SK-N-MC (cell line): ENCODE data around the gene BRI3BP.

Experiments used
- DNase-seq: peaks from one replicate; pipeline ENCODE4 v3.0.0-alpha.2; 2011; ENCODE audit warnings: low read depth, low spot score
- H3K27ac ChIP-seq: fragments of 200-600 bp; sonication (generic); 2 replicates; pipeline ENCODE4 v1.5.1; 2016; ENCODE audit warnings: mixed run types
- H3K36me3 ChIP-seq: fragments of 200-600 bp; sonication (generic); 2 replicates; pipeline ENCODE4 v1.6.1; 2017; ENCODE audit warnings: antibody characterized with exemption, low read length, mixed read lengths; ENCODE audit not compliant: insufficient read depth
- H3K4me3 ChIP-seq: fragments of 200-600 bp; sonication (generic); 2 replicates; pipeline ENCODE4 v1.5.1; 2016
- H3K9ac ChIP-seq: fragments of 200-600 bp; sonication (generic); 2 replicates; pipeline ENCODE4 v1.8.0; 2017; ENCODE audit warnings: mixed run types, mixed read lengths; ENCODE audit not compliant: insufficient read length
- H3K9me3 ChIP-seq: fragments of 200-600 bp; sonication (generic); 2 replicates; pipeline ENCODE4 v1.6.1; 2017; ENCODE audit warnings: low read depth, mild to moderate bottlenecking, antibody characterized with exemption, low read length, moderate library complexity, mixed read lengths
- EZH2 ChIP-seq: fragments of 200-600 bp; sonication (generic); IDR thresholded peaks from one replicate; pipeline ENCODE4 v1.6.1; 2017; ENCODE audit warnings: antibody characterized with exemption
- FOXP2 ChIP-seq: optimal IDR thresholded peaks from 2 replicates; pipeline ENCODE3; 2011; ENCODE audit warnings: mild to moderate bottlenecking, moderate library complexity; ENCODE audit not compliant: insufficient read depth; ENCODE audit errors: extremely low read length, control extremely low read depth
- POLR2AphosphoS5 ChIP-seq: IDR thresholded peaks from 2 replicates; pipeline ENCODE4 v1.6.1; 2012; ENCODE audit warnings: mild to moderate bottlenecking, low read depth, low read length, borderline replicate concordance

Gene BRI3BP

GRCh38 chr12:125032466-125033152, 39.2 kb downstream of the BRI3BP start:
- no peak overlapping the region for H3K9ac ChIP-seq
- no peak overlapping the region for H3K27ac ChIP-seq
- no peaks in the 10 kb centered on the region for H3K36me3 ChIP-seq
- H3K9me3 ChIP-seq, result no peaks in the 10 kb centered on the region
- TF ChIP-seq EZH2, result no peak
- no peak for TF ChIP-seq POLR2AphosphoS5
- no peak for TF ChIP-seq FOXP2
- no peak overlapping the region for H3K4me3 ChIP-seq
- DNase-seq, result no peak

GRCh38 chr12:125033288-125033687, 39.8 kb downstream of the BRI3BP start:
- no peak for DNase-seq
- no peak overlapping the region for H3K4me3 ChIP-seq
- H3K9ac ChIP-seq, result no peak overlapping the region
- no peak overlapping the region for H3K27ac ChIP-seq
- no peaks in the 10 kb centered on the region for H3K36me3 ChIP-seq
- no peaks in the 10 kb centered on the region for H3K9me3 ChIP-seq
- TF ChIP-seq FOXP2, result no peak
- TF ChIP-seq EZH2, result no peak
- no peak for TF ChIP-seq POLR2AphosphoS5

GRCh38 chr12:125038976-125039625, 45.7 kb downstream of the BRI3BP start:
- Histone ChIP-seq H3K36me3 (no peaks in the 10 kb centered on the region), H3K9me3 (no peaks in the 10 kb centered on the region), H3K27ac (no peak overlapping the region), H3K9ac (no peak overlapping the region), H3K4me3 (no peak overlapping the region)
- no peak for TF ChIP-seq POLR2AphosphoS5
- TF ChIP-seq EZH2, result no peak
- no peak for TF ChIP-seq FOXP2
- DNase-seq, result no peak

GRCh38 chr12:125049093-125049458, 55.6 kb downstream of the BRI3BP start:
- no peak for DNase-seq
- no peak overlapping the region for H3K9ac ChIP-seq
- TF ChIP-seq EZH2 (no peak), FOXP2 (no peak), POLR2AphosphoS5 (no peak)
- no peak overlapping the region for H3K27ac ChIP-seq
- no peaks in the 10 kb centered on the region for H3K36me3 ChIP-seq
- no peaks in the 10 kb centered on the region for H3K9me3 ChIP-seq
- no peak overlapping the region for H3K4me3 ChIP-seq

- H3K9ac ChIP-seq, result no peak overlapping the region
- no peak overlapping the region for H3K27ac ChIP-seq
- TF ChIP-seq POLR2AphosphoS5, result no peak
- no peak for TF ChIP-seq FOXP2
- TF ChIP-seq EZH2, result no peak
- no peaks in the 10 kb centered on the region for H3K36me3 ChIP-seq
- no peak for DNase-seq
- no peaks in the 10 kb centered on the region for H3K9me3 ChIP-seq
- H3K4me3 ChIP-seq, result no peak overlapping the region
These were observed 57.0 kb downstream of the BRI3BP start for GRCh38 chr12:125050446-125050845.

GRCh38 chr12:125050868-125051267, 57.4 kb downstream of the BRI3BP start:
- TF ChIP-seq FOXP2 (no peak), EZH2 (no peak), POLR2AphosphoS5 (no peak)
- no peak overlapping the region for H3K4me3 ChIP-seq
- H3K27ac ChIP-seq, result no peak overlapping the region
- no peaks in the 10 kb centered on the region for H3K36me3 ChIP-seq
- DNase-seq, result no peak
- no peaks in the 10 kb centered on the region for H3K9me3 ChIP-seq
- no peak overlapping the region for H3K9ac ChIP-seq

GRCh38 chr12:125053821-125054220, 60.4 kb downstream of the BRI3BP start:
- no peak overlapping the region for H3K27ac ChIP-seq
- no peak overlapping the region for H3K9ac ChIP-seq
- DNase-seq, result no peak
- no peaks in the 10 kb centered on the region for H3K36me3 ChIP-seq
- TF ChIP-seq POLR2AphosphoS5, result no peak
- TF ChIP-seq FOXP2, result no peak
- TF ChIP-seq EZH2, result no peak
- H3K9me3 ChIP-seq, result no peaks in the 10 kb centered on the region
- H3K4me3 ChIP-seq, result no peak overlapping the region

- no peak for DNase-seq
- Histone ChIP-seq H3K36me3 (no peaks in the 10 kb centered on the region), H3K4me3 (no peak overlapping the region), H3K27ac (no peak overlapping the region), H3K9me3 (no peaks in the 10 kb centered on the region), H3K9ac (no peak overlapping the region)
- TF ChIP-seq FOXP2, result no peak
- no peak for TF ChIP-seq EZH2
- no peak for TF ChIP-seq POLR2AphosphoS5
These were observed 62.1 kb downstream of the BRI3BP start for GRCh38 chr12:125055591-125055990.
